DMS53 treated with DMSO at 0.1 percent for 48 hours (cell line): Measurements from ENCODE around the gene LPO.
A peak's percentile ranks its signal among the peaks of the same experiment; 100 is the strongest.

Source experiments
- DNase-seq: peaks from one replicate; lab custom pipeline; 2025; ENCODE audit not compliant: unreplicated experiment; lab: John Stamatoyannopoulos, UW

LPO gene

GRCh38 chr17:58238147-58238634 is at the start of gene LPO:
Gene LPO, plus strand, starts transcription at chr17:58238584. Its CDS starts 4,396 bp downstream, at chr17:58242980.
- no peak for DNase-seq

GRCh38 chr17:58189436-58190146 is 48.8 kb upstream of the LPO start:
- no peak for DNase-seq

GRCh38 chr17:58191241-58191896 is 47.0 kb upstream of the LPO start:
- no peak for DNase-seq

GRCh38 chr17:58192612-58193011 is 45.8 kb upstream of the LPO start, which contains the start of gene EPX:
Gene EPX, plus strand, starts transcription at chr17:58192726. Its CDS starts 121 bp downstream, at chr17:58192847.
- no peak for DNase-seq

- DNase-seq: no peak
These were observed 44.6 kb upstream of the LPO start for GRCh38 chr17:58193641-58194255.

- DNase-seq: no peak
These were observed 42.8 kb upstream of the LPO start for GRCh38 chr17:58195518-58196123.

- no peak for DNase-seq
These were observed 41.8 kb upstream of the LPO start for GRCh38 chr17:58196610-58197009.

GRCh38 chr17:58200024-58200633 is 38.3 kb upstream of the LPO start:
- peak; percentile 33 for DNase-seq

- DNase-seq: no peak
These were observed 35.5 kb upstream of the LPO start for GRCh38 chr17:58202859-58203258.

GRCh38 chr17:58204796-58205195 is 33.6 kb upstream of the LPO start:
- no peak for DNase-seq

- no peak for DNase-seq
These were observed 32.4 kb upstream of the LPO start for GRCh38 chr17:58205936-58206335.

- no peak for DNase-seq
These were observed 30.9 kb upstream of the LPO start for GRCh38 chr17:58207451-58207850.

GRCh38 chr17:58208344-58208743 is 30.0 kb upstream of the LPO start:
- DNase-seq: no peak

GRCh38 chr17:58210922-58211321 is 27.5 kb upstream of the LPO start:
- DNase-seq: no peak

GRCh38 chr17:58215685-58216084 is 22.7 kb upstream of the LPO start:
- no peak for DNase-seq

GRCh38 chr17:58217766-58218165 is 20.6 kb upstream of the LPO start:
- no peak for DNase-seq

- DNase-seq: peak; percentile 79
These were observed 19.2 kb upstream of the LPO start, which contains the start of gene MKS1 for GRCh38 chr17:58219007-58219788. Gene MKS1, minus strand, starts transcription at chr17:58219255. Its CDS starts 25 bp downstream, at chr17:58219230.

GRCh38 chr17:58219789-58220183 is 18.6 kb upstream of the LPO start:
- peak; percentile 11 for DNase-seq

GRCh38 chr17:58224315-58224714 is 14.1 kb upstream of the LPO start:
- no peak for DNase-seq

- no peak for DNase-seq
These were observed 10.7 kb upstream of the LPO start for GRCh38 chr17:58227733-58228132.
